AG04449 (cell line): ENCODE data around the gene C16orf54.
"Not testable (repeated sequence)": the region's sequence is repeated elsewhere in the genome, so short reads cannot be mapped to it uniquely, and the experiment has no call there.

Source experiments
- CTCF ChIA-PET: fragments of 350-600 bp; formaldehyde crosslinking; extraction: SDS; loops from one replicate; lab custom pipeline; 2021; ENCODE audit warnings: antibody characterized with exemption; lab: Yijun Ruan, JAX
- POLR2A ChIA-PET: fragments of 400-600, 350-600 bp; formaldehyde crosslinking; extraction: SDS; loops from one replicate; lab custom pipeline; 2020; ENCODE audit warnings: antibody characterized with exemption, inconsistent platforms; lab: Yijun Ruan, JAX
- DNase-seq: peaks from one replicate; pipeline ENCODE4 v3.0.0-alpha.2; 2010; ENCODE audit warnings: low read depth, low spot score
- H3K4me3 ChIP-seq: 2 replicates; pipeline ENCODE4 v1.5.1; 2011; ENCODE audit warnings: low read depth, mild to moderate bottlenecking, control low read depth, low read length
- CTCF ChIP-seq: IDR thresholded peaks from one replicate; pipeline ENCODE4 v1.5.1; 2011; ENCODE audit warnings: mild to moderate bottlenecking, moderate library complexity, low read length, control low read depth, inconsistent platforms; ENCODE audit not compliant: insufficient read depth; ENCODE audit errors: missing control alignments

C16orf54 gene

DNA sequence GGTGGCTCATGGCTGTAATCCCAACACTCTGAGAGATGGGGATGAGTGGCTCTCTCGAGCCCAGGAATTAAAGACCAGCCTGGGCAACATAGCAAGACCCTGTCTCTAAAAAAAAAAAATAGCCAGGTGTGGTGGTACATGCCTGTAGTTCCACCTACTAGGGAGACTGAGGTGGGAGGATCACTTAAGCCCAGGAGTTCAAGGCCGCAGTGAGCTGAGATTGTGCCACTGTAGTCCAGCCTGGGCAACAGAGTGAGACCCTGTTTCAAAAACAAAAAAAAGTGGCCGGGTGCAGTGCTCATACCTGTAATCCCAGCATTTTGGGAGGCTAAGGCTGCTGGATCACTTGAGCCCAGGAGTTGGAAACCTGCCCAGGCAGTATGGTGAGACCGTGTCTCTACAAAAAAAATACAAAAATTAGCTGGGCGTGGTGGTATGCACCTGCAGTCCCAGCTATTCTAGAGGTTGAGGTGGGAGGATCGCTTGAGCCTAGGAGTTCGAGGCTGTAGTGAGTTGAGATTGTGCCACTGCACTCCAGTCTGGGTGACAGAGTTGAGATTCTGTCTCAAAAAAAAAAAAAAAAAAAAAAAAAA lies 3.0 kb downstream of the C16orf54 start:
- no peak overlapping the region for H3K4me3 ChIP-seq
- POLR2A ChIA-PET = no interaction called here
- TF ChIP-seq CTCF = no peak
- CTCF ChIA-PET = interaction anchor here (0.6 to 1.8 kb wide), 2 partner anchors 13 to 43 kb away, joined by 3 to 5 read pairs; no protein-coding TSS in a partner anchor
- no peak for DNase-seq

- DNase-seq, CTCF ChIA-PET, H3K4me3 ChIP-seq, POLR2A ChIA-PET: not testable (repeated sequence)
These were observed 5.2 kb downstream of the C16orf54 start for GRCh38 chr16:29740630-29741015.

- POLR2A ChIA-PET, H3K4me3 ChIP-seq, DNase-seq: not testable (repeated sequence)
- CTCF ChIA-PET = interaction anchor here (1.3 to 1.8 kb wide), 2 partner anchors 9 to 11 kb away, joined by 3 to 11 read pairs; no protein-coding TSS in a partner anchor
These were observed 5.7 kb downstream of the C16orf54 start for GRCh38 chr16:29739927-29740629.

- no peak overlapping the region for H3K4me3 ChIP-seq
- no peak for DNase-seq
- CTCF ChIA-PET = interaction anchor here (1.3 to 1.8 kb wide), 3 partner anchors 8 to 294 kb away, joined by 3 to 11 read pairs (median 3); no protein-coding TSS in a partner anchor
- no peak for TF ChIP-seq CTCF
- POLR2A ChIA-PET = no interaction called here
These were observed 7.3 kb downstream of the C16orf54 start for GRCh38 chr16:29738514-29738913.

DNA sequence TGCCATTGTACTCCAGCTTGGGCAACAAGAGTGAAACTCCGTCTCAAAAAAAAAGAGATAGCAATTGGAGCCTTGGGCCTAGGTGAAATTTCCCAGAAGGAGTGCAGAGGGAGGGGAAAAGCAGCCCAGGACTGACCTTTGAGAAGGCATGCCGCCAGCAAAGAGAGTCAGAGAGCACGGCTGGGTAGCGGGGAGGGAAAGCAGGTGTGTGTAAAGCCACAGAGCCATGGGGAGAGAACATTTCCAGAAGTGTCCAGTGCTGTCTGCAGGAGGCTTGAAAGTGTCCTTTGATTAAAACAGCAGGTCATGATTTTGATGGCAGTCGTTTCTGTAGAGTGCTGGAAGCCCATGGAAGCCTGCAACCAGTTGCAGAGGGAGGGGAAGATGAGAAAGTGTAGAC lies 8.1 kb downstream of the C16orf54 start:
- H3K4me3 ChIP-seq = no peak overlapping the region
- CTCF ChIA-PET = interaction anchor here (1.3 kb wide), 1 partner anchor 294 kb away, joined by 3 read pairs; no protein-coding TSS in a partner anchor
- POLR2A ChIA-PET = no interaction called here
- no peak for DNase-seq
- no peak for TF ChIP-seq CTCF

DNA sequence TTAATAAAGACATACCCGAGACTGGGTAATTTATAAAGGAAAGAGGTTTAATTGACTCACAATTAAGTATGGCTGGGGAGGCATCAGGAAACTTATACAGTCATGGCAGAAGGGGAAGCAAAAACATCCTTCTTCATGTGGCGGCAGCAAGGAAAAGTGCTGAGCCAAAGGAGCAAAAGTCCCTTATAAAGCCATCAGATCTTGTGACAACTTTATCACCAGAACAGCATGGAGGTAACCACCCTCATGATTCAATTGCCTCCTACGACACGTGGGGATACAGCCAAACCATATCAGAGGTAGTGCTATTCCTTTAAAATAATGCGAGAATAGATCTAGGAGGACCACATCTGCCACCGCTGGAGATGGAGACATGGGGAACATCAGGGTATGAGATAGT lies 9.0 kb downstream of the C16orf54 start:
- H3K4me3 ChIP-seq = no peak overlapping the region
- ChIA-PET POLR2A (no interaction called here), CTCF (interaction anchor here (2.8 kb wide), 1 partner anchor 17 kb away, joined by 8 read pairs; no protein-coding TSS in a partner anchor)
- DNase-seq = no peak
- no peak for TF ChIP-seq CTCF

DNA sequence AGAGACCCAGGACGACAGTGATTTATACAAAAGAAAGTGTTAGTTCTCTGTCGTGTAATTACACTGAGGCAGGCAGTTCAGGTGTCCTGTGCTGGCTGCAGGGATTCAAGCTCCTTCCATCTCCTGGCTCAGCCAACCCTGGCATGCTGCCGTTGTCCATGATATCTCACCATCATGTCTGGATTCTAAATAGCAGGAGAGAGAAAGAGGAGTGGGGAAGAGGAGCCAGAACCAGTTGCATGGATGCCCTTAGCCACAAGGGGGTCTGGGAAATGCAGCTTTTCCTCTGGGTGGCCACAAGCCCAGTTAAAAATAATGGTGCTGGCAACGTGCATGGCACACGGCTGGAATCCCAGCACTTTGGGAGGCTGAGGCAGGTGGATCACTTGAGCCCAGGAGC lies 9.7 kb downstream of the C16orf54 start:
- ChIA-PET POLR2A (no interaction called here), CTCF (interaction anchor here (2.8 kb wide), 1 partner anchor 18 kb away, joined by 8 read pairs; no protein-coding TSS in a partner anchor)
- TF ChIP-seq CTCF = no peak

More for the DNA sequence above, 9.7 kb downstream of the C16orf54 start:
- no peak for DNase-seq
- no peak overlapping the region for H3K4me3 ChIP-seq
